Neural cell (in vitro differentiated cells): Measurements from ENCODE around the gene OSBPL1A. TPM values are rescaled to one million over a fixed set of nuclear protein-coding genes. Genes with fewer than 3 reads are reported as not detected.

Experiments
- H2AFZ ChIP-seq: fragments of 200-600, 300-800 bp; sonication (generic), shearing (Covaris generic); 2 replicates; pipeline ENCODE4 v1.6.0; 2014; ENCODE audit warnings: low read depth, mild to moderate bottlenecking, antibody characterized with exemption, low read length, moderate library complexity
- H3F3A ChIP-seq: fragments of 200-600 bp; shearing (Covaris generic); 2 replicates; pipeline ENCODE4 v1.6.1; 2016; ENCODE audit warnings: mild to moderate bottlenecking, moderate library complexity, mixed read lengths, antibody characterized with exemption, low read length; ENCODE audit not compliant: insufficient read depth, poor library complexity, severe bottlenecking
- H3K27ac ChIP-seq: fragments of 200-600, 300-800 bp; sonication (generic), shearing (Covaris generic); 2 replicates; pipeline ENCODE4 v1.5.1; 2014; ENCODE audit warnings: mild to moderate bottlenecking, low read length, moderate library complexity
- H3K27me3 ChIP-seq: fragments of 300-800, 200-600 bp; sonication (generic), shearing (Covaris generic); 2 replicates; pipeline ENCODE4 v1.6.0; 2014; ENCODE audit warnings: mild to moderate bottlenecking, low read depth, low read length, moderate library complexity; ENCODE audit not compliant: insufficient read depth
- H3K36me3 ChIP-seq: fragments of 300-800, 200-600 bp; sonication (generic), shearing (Covaris generic); 2 replicates; pipeline ENCODE4 v1.5.1; 2014; ENCODE audit warnings: mild to moderate bottlenecking, antibody characterized with exemption, low read length, moderate library complexity; ENCODE audit not compliant: insufficient read depth
- H3K4me2 ChIP-seq: fragments of 300-800, 200-600 bp; sonication (generic), shearing (Covaris generic); 2 replicates; pipeline ENCODE4 v1.6.0; 2014; ENCODE audit warnings: mild to moderate bottlenecking, low read length
- H3K4me3 ChIP-seq: fragments of 300-800, 200-600 bp; sonication (generic), shearing (Covaris generic); 2 replicates; pipeline ENCODE4 v1.5.1; 2014; ENCODE audit warnings: mild to moderate bottlenecking, low read length, moderate library complexity
- H3K79me2 ChIP-seq: fragments of 200-600 bp; shearing (Covaris generic); replicated peaks from 2 replicates; pipeline ENCODE4 v1.6.0; 2014; ENCODE audit warnings: mild to moderate bottlenecking, low read length, moderate library complexity; ENCODE audit not compliant: insufficient read depth
- H3K9ac ChIP-seq: fragments of 300-800, 200-600 bp; sonication (generic), shearing (Covaris generic); 2 replicates; pipeline ENCODE4 v1.6.1; 2016; ENCODE audit warnings: mild to moderate bottlenecking, low read length, mixed read lengths
- H3K9me2 ChIP-seq: fragments of 200-600 bp; shearing (Covaris generic); 2 replicates; pipeline ENCODE4 v1.6.1; 2016; ENCODE audit warnings: mild to moderate bottlenecking, low read length, mixed read lengths; ENCODE audit not compliant: insufficient read depth
- H3K9me3 ChIP-seq: fragments of 200-600, 300-800 bp; sonication (generic), shearing (Covaris generic); 2 replicates; pipeline ENCODE4 v1.6.1; 2016; ENCODE audit warnings: mild to moderate bottlenecking, mixed run types, low read length, moderate library complexity, mixed read lengths
- H4K20me1 ChIP-seq: fragments of 200-600 bp; shearing (Covaris generic); 2 replicates; pipeline ENCODE4 v1.6.1; 2016; ENCODE audit warnings: mild to moderate bottlenecking, mixed run types; ENCODE audit not compliant: insufficient read depth
- EP300 ChIP-seq: fragments of 450-650 bp; conservative IDR thresholded peaks from 2 replicates; pipeline ENCODE4 v1.6.1; 2014; ENCODE audit warnings: antibody characterized with exemption, mild to moderate bottlenecking, moderate library complexity; ENCODE audit not compliant: poor library complexity, severe bottlenecking
- EZH2 ChIP-seq: fragments of 200-600, 300-800 bp; shearing (Covaris generic), sonication (generic); IDR thresholded peaks from 2 replicates; pipeline ENCODE4 v1.6.1; 2014; ENCODE audit warnings: antibody characterized with exemption, low read length, borderline replicate concordance, mild to moderate bottlenecking; ENCODE audit not compliant: insufficient read depth, poor library complexity, severe bottlenecking
- MXI1 ChIP-seq: fragments of 450-650 bp; conservative IDR thresholded peaks from 2 replicates; pipeline ENCODE4 v1.6.1; 2014; ENCODE audit warnings: antibody characterized with exemption, mild to moderate bottlenecking; ENCODE audit not compliant: poor library complexity, severe bottlenecking
- POLR2AphosphoS5 ChIP-seq: IDR thresholded peaks from 2 replicates; pipeline ENCODE4 v1.6.1; 2012
- RAD21 ChIP-seq: fragments of 450-650 bp; conservative IDR thresholded peaks from 2 replicates; pipeline ENCODE4 v1.6.1; 2014; ENCODE audit warnings: antibody characterized with exemption, mild to moderate bottlenecking, moderate library complexity
- SMC3 ChIP-seq: fragments of 450-650 bp; conservative IDR thresholded peaks from 2 replicates; pipeline ENCODE4 v1.6.1; 2014; ENCODE audit warnings: antibody characterized with exemption, mild to moderate bottlenecking, moderate library complexity; ENCODE audit not compliant: poor library complexity
- TAF1 ChIP-seq: IDR thresholded peaks from 2 replicates; pipeline ENCODE4 v1.6.1; 2012; ENCODE audit warnings: low read depth
- polyA plus RNA-seq: library from polyadenylated mRNA; depleted of rRNA; stranded (reverse); fragments of >200 nt; gene quantifications from 2 replicates; pipeline ENCODE4 v1.2.3, GENCODE V29; 2014
- TF ChIP-seq, protein P1 (sequence below): IDR thresholded peaks from 2 replicates; pipeline ENCODE4 v1.6.1; 2012; ENCODE audit warnings: borderline replicate concordance
- TF ChIP-seq, protein P2 (sequence below): fragments of 450-650 bp; IDR thresholded peaks from 2 replicates; pipeline ENCODE4 v1.5.1; 2014; ENCODE audit warnings: antibody characterized with exemption, mild to moderate bottlenecking, moderate library complexity; ENCODE audit not compliant: poor library complexity, severe bottlenecking

The OSBPL1A gene
- polyA plus RNA-seq, 1 donor from 2014 or later = 24.9 TPM

DNA sequence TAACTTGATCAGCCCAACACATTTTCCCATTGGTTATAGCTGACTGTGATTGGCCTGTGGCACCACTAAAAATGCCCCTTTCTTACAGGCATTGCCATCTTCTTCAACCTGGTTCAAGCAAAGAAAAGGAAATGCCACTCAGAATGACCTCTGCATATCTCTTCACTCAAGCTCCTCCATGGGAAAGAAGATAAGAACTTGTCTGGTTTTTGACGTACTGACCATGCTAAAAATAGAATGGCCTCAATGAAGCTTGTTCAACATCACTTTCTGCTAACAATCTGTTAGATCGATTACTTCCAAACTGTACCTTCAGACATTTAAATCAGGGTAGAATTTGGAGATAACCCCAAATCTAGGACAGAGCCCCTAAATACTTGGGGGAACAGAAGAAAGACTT lies 149.3 kb downstream of the OSBPL1A start:
- H3K27ac ChIP-seq = no peak overlapping the region
- no peaks in the 10 kb centered on the region for H3K9me3 ChIP-seq
- H3K79me2 ChIP-seq = no peaks in the 10 kb centered on the region
- H3K36me3 ChIP-seq = no peaks in the 10 kb centered on the region
- no peak overlapping the region for H3K4me2 ChIP-seq
- no peaks in the 10 kb centered on the region for H3K9me2 ChIP-seq
- H4K20me1 ChIP-seq = no peaks in the 10 kb centered on the region
- H3K27me3 ChIP-seq = no peaks in the 10 kb centered on the region
- TF ChIP-seq SMC3 (no peak), MXI1 (no peak), EP300 (no peak), EZH2 (no peak), RAD21 (no peak), TAF1 (no peak), POLR2AphosphoS5 (no peak)
- TF ChIP-seq, protein P1, sequence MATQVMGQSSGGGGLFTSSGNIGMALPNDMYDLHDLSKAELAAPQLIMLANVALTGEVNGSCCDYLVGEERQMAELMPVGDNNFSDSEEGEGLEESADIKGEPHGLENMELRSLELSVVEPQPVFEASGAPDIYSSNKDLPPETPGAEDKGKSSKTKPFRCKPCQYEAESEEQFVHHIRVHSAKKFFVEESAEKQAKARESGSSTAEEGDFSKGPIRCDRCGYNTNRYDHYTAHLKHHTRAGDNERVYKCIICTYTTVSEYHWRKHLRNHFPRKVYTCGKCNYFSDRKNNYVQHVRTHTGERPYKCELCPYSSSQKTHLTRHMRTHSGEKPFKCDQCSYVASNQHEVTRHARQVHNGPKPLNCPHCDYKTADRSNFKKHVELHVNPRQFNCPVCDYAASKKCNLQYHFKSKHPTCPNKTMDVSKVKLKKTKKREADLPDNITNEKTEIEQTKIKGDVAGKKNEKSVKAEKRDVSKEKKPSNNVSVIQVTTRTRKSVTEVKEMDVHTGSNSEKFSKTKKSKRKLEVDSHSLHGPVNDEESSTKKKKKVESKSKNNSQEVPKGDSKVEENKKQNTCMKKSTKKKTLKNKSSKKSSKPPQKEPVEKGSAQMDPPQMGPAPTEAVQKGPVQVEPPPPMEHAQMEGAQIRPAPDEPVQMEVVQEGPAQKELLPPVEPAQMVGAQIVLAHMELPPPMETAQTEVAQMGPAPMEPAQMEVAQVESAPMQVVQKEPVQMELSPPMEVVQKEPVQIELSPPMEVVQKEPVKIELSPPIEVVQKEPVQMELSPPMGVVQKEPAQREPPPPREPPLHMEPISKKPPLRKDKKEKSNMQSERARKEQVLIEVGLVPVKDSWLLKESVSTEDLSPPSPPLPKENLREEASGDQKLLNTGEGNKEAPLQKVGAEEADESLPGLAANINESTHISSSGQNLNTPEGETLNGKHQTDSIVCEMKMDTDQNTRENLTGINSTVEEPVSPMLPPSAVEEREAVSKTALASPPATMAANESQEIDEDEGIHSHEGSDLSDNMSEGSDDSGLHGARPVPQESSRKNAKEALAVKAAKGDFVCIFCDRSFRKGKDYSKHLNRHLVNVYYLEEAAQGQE = no peak
- TF ChIP-seq, protein P2, sequence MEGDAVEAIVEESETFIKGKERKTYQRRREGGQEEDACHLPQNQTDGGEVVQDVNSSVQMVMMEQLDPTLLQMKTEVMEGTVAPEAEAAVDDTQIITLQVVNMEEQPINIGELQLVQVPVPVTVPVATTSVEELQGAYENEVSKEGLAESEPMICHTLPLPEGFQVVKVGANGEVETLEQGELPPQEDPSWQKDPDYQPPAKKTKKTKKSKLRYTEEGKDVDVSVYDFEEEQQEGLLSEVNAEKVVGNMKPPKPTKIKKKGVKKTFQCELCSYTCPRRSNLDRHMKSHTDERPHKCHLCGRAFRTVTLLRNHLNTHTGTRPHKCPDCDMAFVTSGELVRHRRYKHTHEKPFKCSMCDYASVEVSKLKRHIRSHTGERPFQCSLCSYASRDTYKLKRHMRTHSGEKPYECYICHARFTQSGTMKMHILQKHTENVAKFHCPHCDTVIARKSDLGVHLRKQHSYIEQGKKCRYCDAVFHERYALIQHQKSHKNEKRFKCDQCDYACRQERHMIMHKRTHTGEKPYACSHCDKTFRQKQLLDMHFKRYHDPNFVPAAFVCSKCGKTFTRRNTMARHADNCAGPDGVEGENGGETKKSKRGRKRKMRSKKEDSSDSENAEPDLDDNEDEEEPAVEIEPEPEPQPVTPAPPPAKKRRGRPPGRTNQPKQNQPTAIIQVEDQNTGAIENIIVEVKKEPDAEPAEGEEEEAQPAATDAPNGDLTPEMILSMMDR = no peak
- no peak overlapping the region for H3K9ac ChIP-seq
- H3K4me3 ChIP-seq = no peak overlapping the region
- H3F3A ChIP-seq = no peaks in the 10 kb centered on the region
- H2AFZ ChIP-seq = no peak overlapping the region

DNA sequence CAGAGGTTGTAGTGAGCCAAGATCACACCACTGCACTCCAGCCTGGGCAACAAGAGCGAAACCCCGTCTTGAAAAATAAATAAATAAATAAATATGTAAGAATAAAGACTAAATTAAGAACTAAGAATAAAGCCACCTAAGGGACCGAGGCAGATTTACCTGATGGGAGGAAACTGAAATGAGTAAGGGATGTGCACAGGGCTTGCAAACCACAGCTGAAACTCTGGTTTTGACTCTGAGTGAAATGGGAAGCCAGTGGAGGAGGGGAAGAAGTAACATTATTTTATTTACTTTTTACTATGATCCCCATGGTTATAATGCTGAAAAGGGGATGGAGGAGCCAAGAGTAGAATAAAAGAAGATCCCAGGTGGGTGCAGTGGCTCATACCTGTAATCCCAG lies 151.5 kb downstream of the OSBPL1A start:
- TF ChIP-seq EZH2 (no peak), EP300 (no peak), POLR2AphosphoS5 (no peak), TAF1 (no peak)
- TF ChIP-seq, protein P1 = no peak
- TF ChIP-seq, protein P2 = no peak
- Histone ChIP-seq H3K36me3 (no peaks in the 10 kb centered on the region), H3K9me2 (no peaks in the 10 kb centered on the region), H4K20me1 (no peaks in the 10 kb centered on the region), H3K79me2 (no peaks in the 10 kb centered on the region), H2AFZ (no peak overlapping the region), H3K9ac (no peak overlapping the region), H3K4me3 (no peak overlapping the region), H3K27ac (no peak overlapping the region), H3K4me2 (no peak overlapping the region), H3K9me3 (no peaks in the 10 kb centered on the region), H3K27me3 (no peaks in the 10 kb centered on the region), H3F3A (no peaks in the 10 kb centered on the region)
